ENCODE results near the gene FBXL13.
"Not testable (repeated sequence)": the region's sequence is repeated elsewhere in the genome, so short reads cannot be mapped to it uniquely, and the experiment has no call there.

FBXL13 gene

DNA sequence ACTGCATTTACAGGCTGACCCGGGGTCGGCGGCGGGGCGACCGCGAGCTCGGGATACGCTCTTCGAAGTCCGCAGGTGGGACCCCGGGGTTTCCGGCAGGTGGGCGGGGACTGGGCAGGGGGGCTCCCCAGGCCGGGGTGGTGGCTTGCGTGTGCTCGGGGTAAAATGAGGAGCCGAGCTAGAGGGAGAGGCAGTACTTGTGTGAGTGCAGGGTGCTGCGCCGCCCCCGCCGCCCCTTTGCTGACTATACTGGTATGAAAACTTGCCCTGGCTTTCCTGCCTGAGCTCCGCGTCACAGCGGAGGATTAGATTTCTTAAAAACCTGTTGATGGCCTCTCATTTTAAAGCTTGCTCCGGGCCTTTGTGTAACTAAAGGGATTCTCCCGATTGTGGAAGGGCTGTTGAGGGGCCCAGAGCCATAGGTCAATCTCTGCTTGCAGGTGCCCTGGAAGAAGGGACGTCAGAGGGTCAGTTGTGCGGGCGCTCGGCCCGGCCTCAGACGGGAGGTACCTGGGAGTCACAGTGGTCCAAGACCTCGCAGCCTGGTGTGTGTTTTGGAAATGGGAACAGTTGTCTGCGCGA is 832 bp upstream of the FBXL13 start:
- H3K36me3 Mint-ChIP-seq (ENCODE audit: insufficient read depth) = peaks cover 3% of the 10 kb centered on the region
- DNase-seq (peak in 2 of 3 experiments; percentile 50 to 51), ATAC-seq (replicated peaks) (peak; percentile 59)

DNA sequence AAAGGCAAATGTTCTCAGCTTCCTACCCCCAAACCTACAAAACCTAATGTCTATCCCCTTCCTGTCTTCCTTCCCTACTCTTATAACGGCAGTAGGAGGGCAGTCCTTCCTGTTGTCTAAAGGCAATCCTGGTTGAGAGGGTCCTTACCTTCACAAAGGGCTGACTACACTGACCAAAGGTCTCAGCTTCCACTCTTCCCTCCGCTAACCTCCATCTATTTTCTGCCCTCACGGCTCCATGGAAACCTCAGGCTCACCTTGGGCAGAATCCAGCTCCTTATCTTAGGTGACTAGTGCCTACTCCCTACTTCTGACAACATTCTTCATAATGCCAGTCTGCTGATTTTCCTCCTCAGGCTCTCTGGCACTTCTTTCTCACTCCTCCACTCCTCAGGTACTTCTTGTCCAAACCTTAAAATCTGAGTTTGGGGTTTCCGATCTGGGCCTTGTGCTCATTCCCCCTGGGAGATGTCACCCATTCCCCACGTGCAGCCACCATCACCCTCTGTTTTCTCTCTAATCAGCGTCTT is 542 bp downstream of the FBXL13 start:
- peaks cover 19 to 27% of the 10 kb centered on the region in 2 donors for H3K4me1 Mint-ChIP-seq (ENCODE audit: low read depth in 2 of 2)
- no peak for ATAC-seq (replicated peaks)
- peak overlapping the region; percentile 91 to 96 for H3K4me3 Mint-ChIP-seq

More for the DNA sequence above, 832 bp upstream of the FBXL13 start:
- H3K4me3 Mint-ChIP-seq = peak overlapping the region; percentile 91 to 96
- peak overlapping the region; percentile 93 to 94 for H3K27ac Mint-ChIP-seq
- no peaks in the 10 kb centered on the region for H3K27me3 Mint-ChIP-seq
- H3K9me3 Mint-ChIP-seq = no peaks in the 10 kb centered on the region
- H3K4me1 Mint-ChIP-seq (ENCODE audit: low read depth in 2 of 2) = peaks cover 21 to 30% of the 10 kb centered on the region in 2 donors

DNA sequence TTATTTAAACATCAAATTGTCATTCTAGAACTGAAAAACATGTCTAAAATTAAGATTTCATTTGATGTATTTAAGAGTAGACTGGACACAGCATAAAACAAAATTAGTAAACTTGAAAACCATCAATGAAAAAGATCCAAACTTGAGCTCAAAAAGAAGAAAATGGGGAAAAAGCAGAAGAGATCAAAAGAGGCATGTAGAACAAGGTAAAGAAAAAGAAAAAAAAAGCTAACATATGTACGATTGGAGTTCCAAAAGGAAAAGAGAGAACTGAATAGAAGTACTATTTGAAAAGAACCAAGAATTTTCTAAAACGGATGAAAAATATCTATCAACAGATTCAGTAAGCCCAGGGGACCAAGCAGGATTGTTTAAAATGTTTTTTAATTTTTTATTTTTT is 3.6 kb downstream of the FBXL13 start:
- Mint-ChIP-seq H3K9me3 (no peaks in the 10 kb centered on the region), H3K4me1 (ENCODE audit: low read depth in 2 of 2) (peaks cover 15 to 18% of the 10 kb centered on the region in 2 donors), H3K27me3 (peaks cover 0 to 11% of the 10 kb centered on the region in 2 donors), H3K36me3 (ENCODE audit: insufficient read depth) (peaks cover 3% of the 10 kb centered on the region), H3K4me3 (no peak overlapping the region), H3K27ac (no peak overlapping the region)
- ATAC-seq (replicated peaks) = no peak
- DNase-seq = no peak

More for the DNA sequence above, 542 bp downstream of the FBXL13 start:
- Mint-ChIP-seq H3K36me3 (ENCODE audit: insufficient read depth) (peaks cover 3% of the 10 kb centered on the region), H3K27me3 (no peaks in the 10 kb centered on the region), H3K9me3 (no peaks in the 10 kb centered on the region), H3K27ac (peak overlapping the region; percentile 81 to 87)
- DNase-seq = peak in 1 of 3 experiments; percentile 2

DNA sequence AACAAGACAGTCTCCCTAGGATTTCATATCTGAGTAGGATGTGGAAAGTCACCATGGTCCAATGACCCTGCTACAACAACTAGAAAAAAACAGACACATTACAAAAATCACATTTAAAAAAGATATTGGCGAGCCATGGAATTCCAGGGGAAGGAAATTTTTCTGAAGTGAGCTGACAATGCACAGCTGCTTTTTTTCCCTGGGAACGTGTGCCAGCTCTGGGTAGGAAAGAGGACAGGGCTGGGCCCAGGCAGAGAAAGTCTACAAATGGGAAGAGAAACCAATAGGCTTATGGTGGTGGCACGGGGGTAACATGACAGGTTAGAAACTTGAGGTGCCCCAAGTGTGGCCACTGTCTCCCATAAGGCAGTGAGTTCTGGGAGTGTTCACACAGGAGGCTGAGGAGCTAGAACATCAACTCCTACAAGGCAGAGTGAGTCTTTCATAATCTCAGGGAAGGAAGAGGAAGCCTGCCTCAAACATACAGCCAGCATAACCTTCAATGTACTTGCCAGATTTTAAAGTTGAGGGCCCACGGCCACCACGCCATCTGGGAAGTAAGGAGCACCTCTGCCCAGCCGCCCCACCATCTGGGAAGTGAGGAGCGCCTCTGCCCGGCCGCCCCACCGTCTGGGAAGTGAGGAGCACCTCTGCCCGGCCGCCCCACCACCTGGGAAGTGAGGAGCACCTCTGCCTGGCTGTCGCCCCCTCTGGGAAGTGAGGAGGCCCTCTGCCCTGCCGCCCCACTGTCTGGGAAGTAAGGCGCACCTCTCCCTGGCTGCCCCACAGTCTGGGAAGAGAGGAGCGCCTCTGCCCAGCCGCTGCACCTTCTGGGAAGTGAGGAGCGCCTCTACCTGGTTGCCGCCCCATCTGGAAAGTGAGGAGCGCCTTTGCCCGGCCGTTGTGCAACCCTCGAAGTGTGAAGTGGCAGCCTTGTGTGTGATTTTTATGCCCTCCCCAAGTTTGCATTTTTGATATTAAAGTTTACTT is 5.9 kb downstream of the FBXL13 start:
- no peak overlapping the region for H3K27ac Mint-ChIP-seq
- DNase-seq (no peak), ATAC-seq (replicated peaks) (no peak)
- H3K4me1 Mint-ChIP-seq (ENCODE audit: low read depth in 2 of 2) = peaks cover under 1 to 2% of the 10 kb centered on the region in 2 donors
- H3K9me3 Mint-ChIP-seq = no peaks in the 10 kb centered on the region
- no peak overlapping the region for H3K4me3 Mint-ChIP-seq
- peaks cover 0 to 11% of the 10 kb centered on the region in 2 donors for H3K27me3 Mint-ChIP-seq
- no peaks in the 10 kb centered on the region for H3K36me3 Mint-ChIP-seq (ENCODE audit: insufficient read depth)

DNA sequence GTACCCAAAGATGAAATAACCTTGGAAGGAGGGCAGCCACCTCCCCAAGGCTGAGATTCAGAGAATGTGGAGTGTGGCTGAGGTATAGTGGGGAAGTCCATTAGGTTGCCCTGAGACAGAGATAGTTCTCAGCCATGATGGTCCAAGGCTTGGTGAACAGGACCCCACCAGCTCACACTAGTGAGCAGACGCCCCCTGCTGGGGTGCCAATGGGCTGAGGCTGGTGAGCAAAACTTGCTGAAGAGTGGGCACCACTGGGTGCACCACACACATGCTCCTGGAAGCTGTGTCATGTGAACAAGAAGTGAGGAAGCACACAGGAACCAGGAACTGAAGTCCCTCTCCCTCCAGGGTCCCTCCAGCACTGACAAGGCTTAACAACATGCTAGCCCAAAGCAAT is 8.9 kb downstream of the FBXL13 start:
- no peaks in the 10 kb centered on the region for H3K9me3 Mint-ChIP-seq
- H3K27ac Mint-ChIP-seq = no peak overlapping the region
- H3K27me3 Mint-ChIP-seq = peaks cover 0 to 11% of the 10 kb centered on the region in 2 donors
- no peaks in the 10 kb centered on the region for H3K4me1 Mint-ChIP-seq (ENCODE audit: low read depth in 2 of 2)
- peak; percentile 16 to 30 (median 24) for DNase-seq
- ATAC-seq (replicated peaks) = peak; percentile 65
- H3K4me3 Mint-ChIP-seq = no peak overlapping the region
- no peaks in the 10 kb centered on the region for H3K36me3 Mint-ChIP-seq (ENCODE audit: insufficient read depth)

DNA sequence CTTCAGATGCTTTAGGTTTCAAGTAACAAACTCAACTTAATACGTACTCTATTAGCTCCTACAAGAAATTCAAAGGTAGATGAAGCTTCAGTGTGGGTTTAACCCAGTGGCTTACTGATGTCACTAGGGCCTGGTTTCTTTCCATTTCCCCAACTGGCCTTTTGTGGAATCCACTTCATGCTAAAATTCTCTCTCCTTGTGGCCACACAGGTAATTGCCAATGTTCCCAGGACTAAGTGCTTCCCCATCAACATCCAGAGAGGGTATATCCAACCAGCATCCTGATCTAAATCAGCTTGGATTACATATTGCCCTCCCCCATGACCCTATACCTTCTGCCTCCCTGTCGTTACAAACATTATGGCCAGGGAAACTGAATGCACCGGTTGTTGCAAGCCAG is 10.7 kb downstream of the FBXL13 start:
- Mint-ChIP-seq H3K27me3 (peaks cover 0 to 11% of the 10 kb centered on the region in 2 donors), H3K4me1 (ENCODE audit: low read depth in 2 of 2) (no peaks in the 10 kb centered on the region), H3K36me3 (ENCODE audit: insufficient read depth) (no peaks in the 10 kb centered on the region), H3K27ac (no peak overlapping the region), H3K4me3 (no peak overlapping the region), H3K9me3 (no peaks in the 10 kb centered on the region)
- DNase-seq (no peak), ATAC-seq (replicated peaks) (no peak)

DNA sequence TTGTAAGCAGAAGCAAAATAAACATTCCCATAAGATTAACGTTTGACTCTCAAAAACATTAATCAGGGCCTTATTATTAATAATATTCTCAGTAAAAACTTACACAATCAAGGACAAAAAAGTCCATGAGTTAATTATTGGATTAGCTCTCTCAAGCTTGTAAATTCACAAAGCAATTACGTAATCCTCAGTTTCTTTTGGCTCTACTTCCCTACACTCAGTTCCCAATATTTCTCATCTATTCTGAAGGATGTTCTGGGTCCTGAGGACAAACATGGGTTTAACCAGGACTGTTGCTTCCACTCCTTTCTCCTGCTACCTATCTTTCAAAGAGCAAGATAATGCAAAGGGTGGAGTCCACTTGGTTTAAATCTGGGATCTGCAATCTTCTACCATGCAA is 15.1 kb downstream of the FBXL13 start:
- Mint-ChIP-seq H3K27me3 (no peaks in the 10 kb centered on the region), H3K4me1 (ENCODE audit: low read depth in 2 of 2) (no peaks in the 10 kb centered on the region), H3K27ac (no peak overlapping the region), H3K4me3 (no peak overlapping the region), H3K36me3 (ENCODE audit: insufficient read depth) (no peaks in the 10 kb centered on the region), H3K9me3 (no peaks in the 10 kb centered on the region)
- DNase-seq (no peak), ATAC-seq (replicated peaks) (no peak)

DNA sequence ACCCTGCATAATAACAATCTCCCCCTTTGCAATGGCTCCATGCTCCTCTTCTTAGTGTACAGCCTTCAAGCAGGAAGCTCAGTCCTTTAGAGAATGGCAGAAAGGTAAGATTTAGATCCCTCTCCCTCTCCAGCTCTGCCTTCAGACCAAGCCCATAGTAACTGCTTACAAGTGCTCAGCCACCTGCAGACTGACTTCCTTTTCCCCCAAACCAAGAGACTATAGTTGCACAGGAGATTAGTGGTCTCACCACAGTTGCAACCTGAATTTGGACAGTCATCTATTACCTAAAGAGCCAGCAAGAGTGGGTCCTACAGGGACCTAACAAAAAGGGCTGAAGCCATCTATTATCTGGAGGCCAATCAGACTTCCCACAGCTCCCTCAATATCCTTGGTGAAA is 16.5 kb downstream of the FBXL13 start:
- no peak overlapping the region for H3K4me3 Mint-ChIP-seq
- no peaks in the 10 kb centered on the region for H3K27me3 Mint-ChIP-seq
- H3K36me3 Mint-ChIP-seq (ENCODE audit: insufficient read depth) = no peaks in the 10 kb centered on the region
- no peaks in the 10 kb centered on the region for H3K9me3 Mint-ChIP-seq
- DNase-seq (no peak), ATAC-seq (replicated peaks) (no peak)
- H3K4me1 Mint-ChIP-seq (ENCODE audit: low read depth in 2 of 2) = no peaks in the 10 kb centered on the region
- H3K27ac Mint-ChIP-seq = no peak overlapping the region

DNA sequence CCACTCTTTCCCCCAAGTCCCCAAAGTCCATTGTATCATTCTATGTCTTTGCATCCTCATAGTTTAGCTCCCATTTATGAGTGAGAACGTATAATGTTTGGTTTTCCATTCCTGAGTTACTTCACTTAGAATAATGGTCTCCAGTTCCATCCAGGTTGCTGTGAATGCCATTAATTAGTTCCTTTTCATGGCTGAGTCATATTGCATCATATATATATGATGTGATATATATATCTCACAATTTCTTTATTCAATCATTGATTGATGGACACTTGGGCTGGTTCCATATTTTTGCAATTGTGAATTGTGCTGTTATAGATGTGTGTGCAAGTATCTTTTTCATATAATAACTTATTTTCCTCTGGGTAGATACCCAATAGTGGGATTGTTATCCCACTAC is 18.6 kb downstream of the FBXL13 start:
- H3K4me1 Mint-ChIP-seq (ENCODE audit: low read depth in 2 of 2); H3K36me3 Mint-ChIP-seq (ENCODE audit: insufficient read depth); H3K9me3 Mint-ChIP-seq; DNase-seq; H3K27me3 Mint-ChIP-seq; H3K4me3 Mint-ChIP-seq; H3K27ac Mint-ChIP-seq; ATAC-seq (replicated peaks): not testable (repeated sequence)

DNA sequence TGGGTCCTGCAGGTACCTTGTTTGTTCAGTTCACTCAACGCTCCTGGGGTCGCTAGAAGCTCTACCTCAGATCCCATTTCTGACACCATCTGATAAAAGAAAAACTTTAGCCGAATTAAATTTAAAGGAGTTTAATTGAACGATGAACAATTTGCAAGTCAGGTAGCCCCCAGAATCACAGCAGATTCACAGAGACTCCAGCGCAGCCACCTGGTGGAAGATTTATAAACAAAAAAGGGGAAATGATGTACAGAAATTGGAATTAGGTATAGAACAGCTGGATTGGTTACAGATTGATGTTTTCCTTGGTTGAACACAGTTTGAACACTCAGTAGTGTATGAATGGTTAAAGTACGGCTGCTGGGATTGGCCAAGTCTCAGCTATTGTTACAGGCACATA is 23.1 kb downstream of the FBXL13 start:
- H3K9me3 Mint-ChIP-seq = no peaks in the 10 kb centered on the region
- H3K36me3 Mint-ChIP-seq (ENCODE audit: insufficient read depth) = no peaks in the 10 kb centered on the region

DNA sequence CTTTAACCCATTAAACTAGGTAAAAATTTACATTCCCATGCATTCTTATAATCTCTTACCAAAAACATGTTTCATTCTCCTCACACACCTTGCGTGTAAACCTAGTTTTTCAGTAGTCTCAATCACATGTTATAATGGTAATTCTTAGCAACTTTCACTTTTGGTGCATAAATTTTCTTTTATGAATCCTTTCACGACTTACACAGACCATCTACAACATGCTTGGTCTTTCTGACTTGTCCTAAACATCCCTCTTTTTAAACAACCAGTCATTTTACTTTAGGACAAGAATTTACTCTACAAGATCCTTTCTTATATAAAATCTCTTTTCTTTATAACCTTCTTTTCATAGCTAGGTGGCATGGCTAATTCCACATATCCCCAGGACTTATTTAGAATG is 25.8 kb downstream of the FBXL13 start:
- Mint-ChIP-seq H3K27me3 (no peaks in the 10 kb centered on the region), H3K4me3 (no peak overlapping the region), H3K36me3 (ENCODE audit: insufficient read depth) (no peaks in the 10 kb centered on the region), H3K4me1 (ENCODE audit: low read depth in 2 of 2) (no peaks in the 10 kb centered on the region), H3K9me3 (no peaks in the 10 kb centered on the region), H3K27ac (no peak overlapping the region)
- DNase-seq (no peak), ATAC-seq (replicated peaks) (no peak)

More for the DNA sequence above, 23.1 kb downstream of the FBXL13 start:
- H3K27ac Mint-ChIP-seq = no peak overlapping the region
- no peaks in the 10 kb centered on the region for H3K27me3 Mint-ChIP-seq
- H3K4me3 Mint-ChIP-seq = no peak overlapping the region
- DNase-seq (no peak), ATAC-seq (replicated peaks) (no peak)
- no peaks in the 10 kb centered on the region for H3K4me1 Mint-ChIP-seq (ENCODE audit: low read depth in 2 of 2)

DNA sequence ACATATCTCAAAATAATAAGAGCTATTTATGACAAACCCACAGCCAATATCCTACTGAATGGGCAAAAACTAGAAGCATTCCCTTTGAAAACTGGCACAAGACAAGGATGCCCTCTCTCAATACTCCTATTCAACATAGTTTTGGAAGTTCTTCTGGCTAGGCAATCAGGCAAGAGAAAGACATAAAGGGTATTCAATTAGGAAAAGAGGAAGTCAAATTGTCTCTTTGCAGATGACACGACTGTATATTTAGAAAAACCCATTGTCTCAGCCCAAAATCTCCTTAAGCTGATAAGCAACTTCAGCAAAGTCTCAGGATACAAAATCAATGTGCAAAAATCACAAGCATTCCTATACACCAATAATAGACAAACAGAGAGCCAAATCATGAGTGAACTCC is 32.8 kb downstream of the FBXL13 start:
- not testable (repeated sequence) for H3K4me1 Mint-ChIP-seq (ENCODE audit: low read depth in 2 of 2); DNase-seq; ATAC-seq (replicated peaks); H3K27ac Mint-ChIP-seq; H3K27me3 Mint-ChIP-seq; H3K36me3 Mint-ChIP-seq (ENCODE audit: insufficient read depth); H3K9me3 Mint-ChIP-seq; H3K4me3 Mint-ChIP-seq

DNA sequence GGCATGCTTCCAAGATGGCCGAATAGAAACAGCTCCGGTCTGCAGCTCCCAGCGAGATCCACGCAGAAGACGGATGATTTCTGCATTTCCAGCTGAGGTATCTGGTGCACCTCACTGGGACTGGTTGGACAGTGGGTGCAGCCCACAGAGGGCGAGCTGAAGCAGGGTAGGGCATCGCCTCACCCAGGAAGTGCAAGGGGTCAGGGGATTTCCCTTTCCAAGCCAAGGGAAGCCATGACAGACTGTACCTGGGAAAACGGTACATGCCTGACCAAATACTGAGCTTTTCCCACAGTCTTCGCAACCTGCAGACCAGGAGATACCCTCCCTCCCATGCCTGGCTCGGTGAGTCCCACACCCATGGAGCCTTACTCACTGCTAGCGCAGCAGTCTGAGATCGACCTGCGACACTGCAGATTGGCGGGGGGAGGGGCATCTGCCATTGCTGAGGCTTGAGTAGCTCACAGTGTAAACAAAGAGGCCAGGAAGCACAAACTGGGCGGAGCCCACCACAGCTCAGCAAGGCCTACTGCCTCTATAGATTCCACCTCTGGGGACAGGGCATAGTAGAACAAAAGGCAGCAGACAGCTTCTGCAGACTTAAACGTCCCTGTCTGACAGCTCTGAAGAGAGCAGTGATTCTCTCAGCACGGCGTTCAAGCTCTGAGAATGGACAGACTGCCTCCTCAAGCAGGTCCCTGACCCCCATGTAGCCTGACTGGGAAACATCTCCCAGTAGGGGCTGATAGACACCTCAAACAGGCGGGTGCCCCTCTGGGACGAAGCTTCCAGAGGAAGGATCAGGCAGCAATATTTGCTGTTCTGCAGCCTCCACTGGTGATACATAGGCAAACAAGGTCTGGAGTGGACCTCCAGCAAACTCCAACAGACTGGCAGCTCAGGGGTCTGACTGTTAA is 36.5 kb downstream of the FBXL13 start:
- H3K36me3 Mint-ChIP-seq (ENCODE audit: insufficient read depth); H3K4me3 Mint-ChIP-seq; DNase-seq; H3K27ac Mint-ChIP-seq; H3K9me3 Mint-ChIP-seq; H3K4me1 Mint-ChIP-seq (ENCODE audit: low read depth in 2 of 2); ATAC-seq (replicated peaks): not testable (repeated sequence)
- H3K27me3 Mint-ChIP-seq = peaks cover 10 to 19% of the 10 kb centered on the region in 2 donors
